ENCODE data around the gene TNFRSF21. TPM values are rescaled to one million over a fixed set of nuclear protein-coding genes. Genes with fewer than 3 reads are reported as not detected.

TNFRSF21 gene
- total and polyA plus RNA-seq, 2 donors from 2014 or later = 40.3 to 45.5 TPM

GRCh38 chr6:47187113-47187512 is 122.6 kb downstream of the TNFRSF21 start:
- TF ChIP-seq CTCF (IDR thresholded peaks at IDR 0.05; ENCODE audit: borderline replicate concordance, extremely low read depth, insufficient read depth) = no peak
- FAIRE-seq (no peak), DNase-seq (no peak)
- Histone ChIP-seq H3K27ac (ENCODE audit: low read depth in 2 of 2, low read length in 2 of 2) (no peak overlapping the region), H3K27me3 (ENCODE audit: control insufficient read depth, insufficient read depth, low read length) (no peaks in the 10 kb centered on the region), H3K4me3 (ENCODE audit: low read length in 3 of 3) (no peak overlapping the region), H3K9ac (ENCODE audit: low read length in 3 of 3) (no peak overlapping the region), H3K9me3 (ENCODE audit: control insufficient read depth in 2 of 3, insufficient read depth in 1 of 3, low read length in 3 of 3) (no peaks in the 10 kb centered on the region), H3K36me3 (ENCODE audit: control insufficient read depth in 2 of 3, insufficient read depth in 3 of 3, low read length in 3 of 3) (no peaks in the 10 kb centered on the region), H3K4me1 (ENCODE audit: control insufficient read depth in 2 of 3, insufficient read depth in 2 of 3, low read depth in 1 of 3, low read length in 3 of 3) (peaks cover 0 to 5% (median 0%) of the 10 kb centered on the region in 3 donors)
- intact Hi-C loops (cut with DNase I) = no loop called here

- intact Hi-C loops (cut with DNase I) = no loop called here
- Histone ChIP-seq H3K4me3 (ENCODE audit: low read length in 3 of 3) (no peak overlapping the region), H3K9ac (ENCODE audit: low read length in 3 of 3) (no peak overlapping the region), H3K4me1 (ENCODE audit: control insufficient read depth in 2 of 3, insufficient read depth in 2 of 3, low read depth in 1 of 3, low read length in 3 of 3) (no peaks in the 10 kb centered on the region), H3K27ac (ENCODE audit: low read depth in 2 of 2, low read length in 2 of 2) (no peak overlapping the region), H3K9me3 (ENCODE audit: control insufficient read depth in 2 of 3, insufficient read depth in 1 of 3, low read length in 3 of 3) (no peaks in the 10 kb centered on the region), H3K27me3 (ENCODE audit: control insufficient read depth, insufficient read depth, low read length) (no peaks in the 10 kb centered on the region), H3K36me3 (ENCODE audit: control insufficient read depth in 2 of 3, insufficient read depth in 3 of 3, low read length in 3 of 3) (no peaks in the 10 kb centered on the region)
- no peak for FAIRE-seq
- TF ChIP-seq CTCF (IDR thresholded peaks at IDR 0.05; ENCODE audit: borderline replicate concordance, extremely low read depth, insufficient read depth) = no peak
- DNase-seq = no peak
Observed at GRCh38 chr6:47182291-47182957, 127.3 kb downstream of the TNFRSF21 start.

GRCh38 chr6:47181681-47182080 is 128.0 kb downstream of the TNFRSF21 start:
- DNase-seq = no peak
- Histone ChIP-seq H3K9ac (ENCODE audit: low read length in 3 of 3) (no peak overlapping the region), H3K36me3 (ENCODE audit: control insufficient read depth in 2 of 3, insufficient read depth in 3 of 3, low read length in 3 of 3) (no peaks in the 10 kb centered on the region), H3K27me3 (ENCODE audit: control insufficient read depth, insufficient read depth, low read length) (no peaks in the 10 kb centered on the region), H3K9me3 (ENCODE audit: control insufficient read depth in 2 of 3, insufficient read depth in 1 of 3, low read length in 3 of 3) (no peaks in the 10 kb centered on the region), H3K4me3 (ENCODE audit: low read length in 3 of 3) (no peak overlapping the region), H3K4me1 (ENCODE audit: control insufficient read depth in 2 of 3, insufficient read depth in 2 of 3, low read depth in 1 of 3, low read length in 3 of 3) (no peaks in the 10 kb centered on the region), H3K27ac (ENCODE audit: low read depth in 2 of 2, low read length in 2 of 2) (no peak overlapping the region)
- no peak for FAIRE-seq
- no peak for TF ChIP-seq CTCF (IDR thresholded peaks at IDR 0.05; ENCODE audit: borderline replicate concordance, extremely low read depth, insufficient read depth)
- intact Hi-C loops (cut with DNase I) = no loop called here

Other genes with a start within 250 kb of the TNFRSF21 start
- 87.6 TPM for gene CD2AP, start 167.9 kb upstream of the TNFRSF21 start, total RNA-seq
- 19.5 TPM for gene CD2AP, start 167.9 kb upstream of the TNFRSF21 start, polyA plus RNA-seq (ENCODE audit: insufficient read depth, low read depth, low replicate concordance)

All from kidney (tissue), 14 donors.